ENCODE data around the gene RELCH.

Gene RELCH

GRCh38 chr18:62258616-62259015, 71.6 kb downstream of the RELCH start:
- Histone ChIP-seq H2BK15ac (ENCODE audit: low read length) (no peak overlapping the region), H3K4me2 (ENCODE audit: insufficient read depth, low read length, poor library complexity, severe bottlenecking) (no peak overlapping the region), H2BK5ac (ENCODE audit: low read length) (no peak overlapping the region), H3K4ac (ENCODE audit: low read length) (no peak overlapping the region), H3K14ac (ENCODE audit: low read length) (no peak overlapping the region), H3K18ac (ENCODE audit: low read length) (no peak overlapping the region), H3K36me3 (replicated peaks in 1 of 2; ENCODE audit: control insufficient read depth in 2 of 2, insufficient read depth in 2 of 2, low read length in 2 of 2) (peaks cover 2 to 94% of the 10 kb centered on the region in 2 donors), H2BK12ac (ENCODE audit: low read length) (no peak overlapping the region), H3K79me1 (ENCODE audit: low read depth, low read length) (no peaks in the 10 kb centered on the region), H2AFZ (ENCODE audit: low read length) (no peak overlapping the region), H4K91ac (ENCODE audit: low read depth, low read length, poor library complexity) (no peak overlapping the region), H3K23ac (ENCODE audit: low read depth, low read length, poor library complexity) (no peak overlapping the region), H3K9me3 (replicated peaks in 1 of 2; ENCODE audit: control insufficient read depth in 2 of 2, insufficient read depth in 1 of 2, low read depth in 1 of 2, low read length in 2 of 2) (no peaks in the 10 kb centered on the region), H3K27ac (replicated peaks; ENCODE audit: low read length) (no peak overlapping the region), H2AK5ac (ENCODE audit: low read depth, low read length) (no peak overlapping the region), H3K27me3 (ENCODE audit: control insufficient read depth in 3 of 3, insufficient read depth in 3 of 3, low read depth in 1 of 3, low read length in 3 of 3) (no peaks in the 10 kb centered on the region), H3K9ac (ENCODE audit: low read depth, low read length, poor library complexity) (no peak overlapping the region), H3K4me1 (ENCODE audit: control insufficient read depth in 2 of 2, insufficient read depth in 1 of 2, low read depth in 1 of 2, low read length in 2 of 2) (no peaks in the 10 kb centered on the region), H4K8ac (ENCODE audit: low read depth, low read length) (no peak overlapping the region), H2BK120ac (ENCODE audit: low read depth, low read length) (no peak overlapping the region), H3K4me3 (ENCODE audit: low read length in 2 of 2) (no peak overlapping the region)
- no peak for DNase-seq (ENCODE audit: low spot score)

GRCh38 chr18:62262061-62262460, 75.0 kb downstream of the RELCH start:
- Histone ChIP-seq H3K9me3 (replicated peaks in 1 of 2; ENCODE audit: control insufficient read depth in 2 of 2, insufficient read depth in 1 of 2, low read depth in 1 of 2, low read length in 2 of 2) (no peaks in the 10 kb centered on the region), H3K27ac (replicated peaks; ENCODE audit: low read length) (no peak overlapping the region), H3K4ac (ENCODE audit: low read length) (no peak overlapping the region), H4K91ac (ENCODE audit: low read depth, low read length, poor library complexity) (no peak overlapping the region), H3K18ac (ENCODE audit: low read length) (no peak overlapping the region), H3K14ac (ENCODE audit: low read length) (no peak overlapping the region), H2BK12ac (ENCODE audit: low read length) (no peak overlapping the region), H3K4me2 (ENCODE audit: insufficient read depth, low read length, poor library complexity, severe bottlenecking) (no peak overlapping the region), H3K36me3 (replicated peaks in 1 of 2; ENCODE audit: control insufficient read depth in 2 of 2, insufficient read depth in 2 of 2, low read length in 2 of 2) (peaks cover 4 to 100% of the 10 kb centered on the region in 2 donors), H4K8ac (ENCODE audit: low read depth, low read length) (no peak overlapping the region), H2BK15ac (ENCODE audit: low read length) (no peak overlapping the region), H2BK5ac (ENCODE audit: low read length) (no peak overlapping the region), H3K9ac (ENCODE audit: low read depth, low read length, poor library complexity) (no peak overlapping the region), H3K4me1 (ENCODE audit: control insufficient read depth in 2 of 2, insufficient read depth in 1 of 2, low read depth in 1 of 2, low read length in 2 of 2) (no peaks in the 10 kb centered on the region), H3K27me3 (ENCODE audit: control insufficient read depth in 3 of 3, insufficient read depth in 3 of 3, low read depth in 1 of 3, low read length in 3 of 3) (no peaks in the 10 kb centered on the region), H2AFZ (ENCODE audit: low read length) (no peak overlapping the region), H3K79me1 (ENCODE audit: low read depth, low read length) (no peaks in the 10 kb centered on the region), H3K23ac (ENCODE audit: low read depth, low read length, poor library complexity) (no peak overlapping the region), H2AK5ac (ENCODE audit: low read depth, low read length) (no peak overlapping the region), H2BK120ac (ENCODE audit: low read depth, low read length) (no peak overlapping the region), H3K4me3 (ENCODE audit: low read length in 2 of 2) (no peak overlapping the region)
- no CpG with 5 or more reads among the region's 2 CpGs for WGBS, 2 donors (ENCODE audit: extremely low coverage in 2 of 2, insufficient read length in 2 of 2, insufficient replicate concordance in 1 of 2)
- no peak for DNase-seq (ENCODE audit: low spot score)

GRCh38 chr18:62264984-62265383, 77.9 kb downstream of the RELCH start:
- Histone ChIP-seq H3K27ac (replicated peaks; ENCODE audit: low read length) (no peak overlapping the region), H2BK5ac (ENCODE audit: low read length) (no peak overlapping the region), H3K27me3 (ENCODE audit: control insufficient read depth in 3 of 3, insufficient read depth in 3 of 3, low read depth in 1 of 3, low read length in 3 of 3) (no peaks in the 10 kb centered on the region), H3K4me3 (ENCODE audit: low read length in 2 of 2) (no peak overlapping the region), H2BK120ac (ENCODE audit: low read depth, low read length) (no peak overlapping the region), H3K9ac (ENCODE audit: low read depth, low read length, poor library complexity) (no peak overlapping the region), H2BK15ac (ENCODE audit: low read length) (no peak overlapping the region), H2AFZ (ENCODE audit: low read length) (no peak overlapping the region), H2BK12ac (ENCODE audit: low read length) (no peak overlapping the region), H3K4me1 (ENCODE audit: control insufficient read depth in 2 of 2, insufficient read depth in 1 of 2, low read depth in 1 of 2, low read length in 2 of 2) (no peaks in the 10 kb centered on the region), H4K91ac (ENCODE audit: low read depth, low read length, poor library complexity) (no peak overlapping the region), H3K79me1 (ENCODE audit: low read depth, low read length) (no peaks in the 10 kb centered on the region), H3K4ac (ENCODE audit: low read length) (no peak overlapping the region), H3K36me3 (replicated peaks in 1 of 2; ENCODE audit: control insufficient read depth in 2 of 2, insufficient read depth in 2 of 2, low read length in 2 of 2) (peaks cover 5 to 93% of the 10 kb centered on the region in 2 donors), H4K8ac (ENCODE audit: low read depth, low read length) (no peak overlapping the region), H2AK5ac (ENCODE audit: low read depth, low read length) (no peak overlapping the region), H3K18ac (ENCODE audit: low read length) (no peak overlapping the region), H3K4me2 (ENCODE audit: insufficient read depth, low read length, poor library complexity, severe bottlenecking) (no peak overlapping the region), H3K23ac (ENCODE audit: low read depth, low read length, poor library complexity) (no peak overlapping the region), H3K9me3 (replicated peaks in 1 of 2; ENCODE audit: control insufficient read depth in 2 of 2, insufficient read depth in 1 of 2, low read depth in 1 of 2, low read length in 2 of 2) (no peaks in the 10 kb centered on the region), H3K14ac (ENCODE audit: low read length) (no peak overlapping the region)
- DNase-seq (ENCODE audit: low spot score), result no peak
- no CpG with 5 or more reads among the region's 2 CpGs for WGBS, 2 donors (ENCODE audit: extremely low coverage in 2 of 2, insufficient read length in 2 of 2, insufficient replicate concordance in 1 of 2)

- Histone ChIP-seq H2AFZ (ENCODE audit: low read length) (no peak overlapping the region), H3K18ac (ENCODE audit: low read length) (no peak overlapping the region), H2BK15ac (ENCODE audit: low read length) (no peak overlapping the region), H3K36me3 (replicated peaks in 1 of 2; ENCODE audit: control insufficient read depth in 2 of 2, insufficient read depth in 2 of 2, low read length in 2 of 2) (peaks cover 0 to 79% of the 10 kb centered on the region in 2 donors), H3K27ac (replicated peaks; ENCODE audit: low read length) (no peak overlapping the region), H3K23ac (ENCODE audit: low read depth, low read length, poor library complexity) (no peak overlapping the region), H2BK12ac (ENCODE audit: low read length) (no peak overlapping the region), H3K9ac (ENCODE audit: low read depth, low read length, poor library complexity) (no peak overlapping the region), H3K4me2 (ENCODE audit: insufficient read depth, low read length, poor library complexity, severe bottlenecking) (no peak overlapping the region), H2BK5ac (ENCODE audit: low read length) (no peak overlapping the region), H3K4me3 (ENCODE audit: low read length in 2 of 2) (no peak overlapping the region), H2BK120ac (ENCODE audit: low read depth, low read length) (no peak overlapping the region), H4K91ac (ENCODE audit: low read depth, low read length, poor library complexity) (no peak overlapping the region), H4K8ac (ENCODE audit: low read depth, low read length) (no peak overlapping the region), H3K27me3 (ENCODE audit: control insufficient read depth in 3 of 3, insufficient read depth in 3 of 3, low read depth in 1 of 3, low read length in 3 of 3) (no peaks in the 10 kb centered on the region), H3K9me3 (replicated peaks in 1 of 2; ENCODE audit: control insufficient read depth in 2 of 2, insufficient read depth in 1 of 2, low read depth in 1 of 2, low read length in 2 of 2) (no peaks in the 10 kb centered on the region), H3K14ac (ENCODE audit: low read length) (no peak overlapping the region), H3K79me1 (ENCODE audit: low read depth, low read length) (no peaks in the 10 kb centered on the region), H3K4me1 (ENCODE audit: control insufficient read depth in 2 of 2, insufficient read depth in 1 of 2, low read depth in 1 of 2, low read length in 2 of 2) (peaks cover 0 to 4% of the 10 kb centered on the region in 2 donors), H2AK5ac (ENCODE audit: low read depth, low read length) (no peak overlapping the region), H3K4ac (ENCODE audit: low read length) (no peak overlapping the region)
- WGBS, 2 donors (ENCODE audit: extremely low coverage in 2 of 2, insufficient read length in 2 of 2, insufficient replicate concordance in 1 of 2), result no CpG with 5 or more reads among the region's 1 CpG
- DNase-seq (ENCODE audit: low spot score), result no peak
These were observed 90.0 kb downstream of the RELCH start for GRCh38 chr18:62277045-62277444.

All from neuronal stem cell (in vitro differentiated cells).